ENCODE data around the gene EPHA2. TPM values are rescaled to one million over a fixed set of nuclear protein-coding genes. Genes with fewer than 3 reads are reported as not detected.
A peak's percentile ranks its signal among the peaks of the same experiment; 100 is the strongest.

The EPHA2 gene
- total and polyA plus RNA-seq, 8 donors, result 6.5 to 17.1 (median 11.0) TPM

DNA sequence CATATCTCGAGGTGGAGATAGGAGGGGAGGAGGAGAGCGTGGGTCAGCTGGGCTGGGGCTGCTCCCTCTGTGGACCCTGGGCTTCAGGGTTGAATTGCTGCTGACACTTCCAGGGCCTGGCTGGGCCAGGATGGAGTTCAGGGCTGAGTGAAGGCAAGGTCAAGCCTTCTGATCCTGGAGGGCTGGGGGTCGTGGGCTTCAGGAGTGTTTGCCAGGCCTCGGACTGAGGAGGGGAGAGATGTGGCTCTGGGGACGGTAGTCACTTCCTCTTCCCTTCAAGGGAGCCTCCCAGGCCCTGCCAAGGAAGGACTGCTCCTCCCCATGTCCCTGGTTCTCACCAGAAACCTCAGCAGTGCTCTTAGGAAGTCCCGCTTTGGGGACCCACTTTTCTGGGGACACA, 70.3 kb downstream of the EPHA2 start:
- H3K27me3 ChIP-seq, result no peaks in the 10 kb centered on the region
- no peak overlapping the region for H3K4me3 ChIP-seq
- H3K27ac ChIP-seq, result no peak overlapping the region
- FAIRE-seq (no peak), DNase-seq (no peak), ATAC-seq (no peak)
- H3K9me3 ChIP-seq, result no peaks in the 10 kb centered on the region
- intact Hi-C loops (cut with DNase I), result no loop called here
- H3K4me1 ChIP-seq, result no peaks in the 10 kb centered on the region
- H3K36me3 ChIP-seq, result no peaks in the 10 kb centered on the region
- 82 to 89% methylated on average over 5 to 6 of the region's 6 CpGs for WGBS, 2 donors
- no peak for TF ChIP-seq CTCF (IDR thresholded peaks at IDR 0.05)

- no peaks in the 10 kb centered on the region for H3K9me3 ChIP-seq
- no peak for TF ChIP-seq CTCF (IDR thresholded peaks at IDR 0.05)
- FAIRE-seq (no peak), ATAC-seq (no peak), DNase-seq (no peak)
- H3K27ac ChIP-seq, result no peak overlapping the region
- H3K4me1 ChIP-seq, result no peaks in the 10 kb centered on the region
- intact Hi-C loops (cut with DNase I), result loop anchor here in 1 of 3 donors (2.0 kb wide), 1 partner anchor 105 kb away; no protein-coding TSS in a partner anchor
- H3K4me3 ChIP-seq, result no peak overlapping the region
- no peaks in the 10 kb centered on the region for H3K36me3 ChIP-seq
- 84% methylated on average over 5 of the region's 5 CpGs for WGBS, 2 donors
- H3K27me3 ChIP-seq, result no peaks in the 10 kb centered on the region
Observed at GRCh38 chr1:16083486-16083885, 72.4 kb downstream of the EPHA2 start.

- H3K27ac ChIP-seq, result no peak overlapping the region
- ATAC-seq, result peak; percentile 42 to 75 (median 69)
- H3K27me3 ChIP-seq, result no peaks in the 10 kb centered on the region
- FAIRE-seq, result no peak
- H3K4me1 ChIP-seq, result no peaks in the 10 kb centered on the region
- WGBS, 2 donors, result 60 to 70% methylated on average over 9 of the region's 9 CpGs
- no peaks in the 10 kb centered on the region for H3K36me3 ChIP-seq
- TF ChIP-seq CTCF (IDR thresholded peaks at IDR 0.05), result peak; percentile 82 to 90 (median 86)
- H3K9me3 ChIP-seq, result no peaks in the 10 kb centered on the region
- intact Hi-C loops (cut with DNase I), result loop anchor here in 1 of 3 donors (2.0 kb wide), 1 partner anchor 106 kb away; no protein-coding TSS in a partner anchor
- DNase-seq, result peak in 4 of 6 donors; percentile 76 to 86 (median 80)
- H3K4me3 ChIP-seq, result no peak overlapping the region
Observed at GRCh38 chr1:16082283-16083038, 73.4 kb downstream of the EPHA2 start.

DNA sequence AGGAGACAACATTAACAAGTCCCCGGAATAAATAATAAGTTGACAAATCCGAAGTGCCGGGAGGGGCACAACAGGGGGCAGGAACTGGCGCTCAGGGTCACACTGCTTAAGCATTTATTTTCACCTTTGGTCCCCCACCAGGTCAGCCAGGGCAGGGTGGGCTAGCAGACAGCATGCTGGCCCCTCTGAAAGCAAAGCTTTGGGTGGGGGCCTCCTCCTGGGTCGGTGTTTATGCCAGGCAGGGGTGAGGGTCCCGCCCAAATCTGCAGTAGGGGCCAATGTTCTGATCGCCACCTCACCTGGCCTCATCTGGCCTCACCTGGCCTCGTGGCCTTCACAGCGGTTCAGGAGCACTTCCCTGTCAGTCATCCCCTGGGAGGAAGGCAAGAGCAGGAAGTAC, 74.2 kb downstream of the EPHA2 start:
- ATAC-seq, result no peak
- H3K4me3 ChIP-seq, result no peak overlapping the region
- intact Hi-C loops (cut with DNase I), result loop anchor here in 2 of 3 donors (2.0 kb wide), 2 partner anchors 107 to 109 kb away; no protein-coding TSS in a partner anchor
- TF ChIP-seq CTCF (IDR thresholded peaks at IDR 0.05), result no peak
- DNase-seq, result no peak
- H3K36me3 ChIP-seq, result no peaks in the 10 kb centered on the region
- FAIRE-seq, result no peak
- H3K4me1 ChIP-seq, result no peaks in the 10 kb centered on the region
- H3K27me3 ChIP-seq, result no peaks in the 10 kb centered on the region
- H3K27ac ChIP-seq, result no peak overlapping the region
- no peaks in the 10 kb centered on the region for H3K9me3 ChIP-seq
- 75 to 78% methylated on average over 9 of the region's 9 CpGs for WGBS, 2 donors

All from pancreas (tissue), 10 donors.